HUES64 (cell line): Measurements from ENCODE around the gene BCAP31.
"Not testable (repeated sequence)": the region's sequence is repeated elsewhere in the genome, so short reads cannot be mapped to it uniquely, and the experiment has no call there.

Experiments
- H3K27ac ChIP-seq: 2 replicates; pipeline ENCODE4 v1.7.0; 2013; ENCODE audit warnings: low read depth, low read length, inconsistent platforms
- H3K27me3 ChIP-seq: 2 replicates; pipeline ENCODE4 v1.6.1; 2013; ENCODE audit warnings: mild to moderate bottlenecking, low read length; ENCODE audit not compliant: insufficient read depth
- H3K36me3 ChIP-seq: 2 replicates; pipeline ENCODE4 v1.6.1; 2013; ENCODE audit warnings: mild to moderate bottlenecking, low read length; ENCODE audit not compliant: insufficient read depth
- H3K4me1 ChIP-seq: 2 replicates; pipeline ENCODE4 v1.6.1; 2013; ENCODE audit warnings: mild to moderate bottlenecking, low read length, moderate library complexity; ENCODE audit not compliant: insufficient read depth
- H3K4me3 ChIP-seq: 2 replicates; pipeline ENCODE4 v1.5.1; 2013; ENCODE audit warnings: mild to moderate bottlenecking, low read length, moderate library complexity
- H3K9ac ChIP-seq: 2 replicates; pipeline ENCODE4 v1.6.1; 2013; ENCODE audit warnings: mild to moderate bottlenecking, low read depth, low read length
- H3K9me3 ChIP-seq: 2 replicates; pipeline ENCODE4 v1.6.1; 2013; ENCODE audit warnings: low read depth, low read length; ENCODE audit not compliant: insufficient read depth
- WGBS: fragments of 150-250, 120-280 bp; methylation state at CpG from one replicate; pipeline ENCODE4 v1.1.7; 2013; ENCODE audit warnings: missing lambda C conversion rate; 5-methylcytosine and 5-hydroxymethylcytosine counted together

Gene BCAP31

GRCh38 chrX:153704631-153705402 lies 19.4 kb downstream of the BCAP31 start:
- H3K27ac ChIP-seq, H3K4me3 ChIP-seq, H3K4me1 ChIP-seq, H3K9ac ChIP-seq, H3K9me3 ChIP-seq, H3K27me3 ChIP-seq: not testable (repeated sequence)
- 95% methylated on average over 10 of the region's 12 CpGs for WGBS
- peaks cover 33% of the 10 kb centered on the region for H3K36me3 ChIP-seq

DNA sequence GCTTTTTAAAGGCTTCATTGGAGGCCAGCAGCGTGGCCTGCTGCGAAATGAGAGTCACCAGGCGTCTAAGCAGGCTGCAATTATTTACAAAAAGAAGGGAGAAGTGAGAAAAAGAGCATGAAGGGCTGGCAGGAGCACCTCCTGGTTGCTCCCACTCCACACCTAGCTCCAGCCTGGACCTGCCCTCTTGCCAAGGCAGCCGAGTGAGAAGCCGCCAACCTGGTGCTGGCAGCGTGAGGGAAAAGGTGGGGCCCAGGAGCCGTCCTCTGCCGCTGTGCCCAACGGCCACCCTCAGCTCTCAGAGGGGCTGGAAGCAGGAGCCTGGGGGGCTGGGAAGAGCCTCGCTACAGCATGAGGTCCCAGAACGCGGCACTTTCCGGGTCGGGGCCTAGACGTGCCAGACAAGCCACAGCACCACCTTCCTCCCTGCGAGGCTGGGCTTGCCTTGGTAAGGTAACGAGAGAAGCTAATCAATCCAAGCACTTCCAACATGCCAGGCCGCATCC lies 20.1 kb downstream of the BCAP31 start:
- Histone ChIP-seq H3K9ac (no peak overlapping the region), H3K4me1 (no peaks in the 10 kb centered on the region), H3K36me3 (peaks cover 31% of the 10 kb centered on the region), H3K27ac (no peak overlapping the region), H3K4me3 (no peak overlapping the region), H3K27me3 (no peaks in the 10 kb centered on the region), H3K9me3 (no peaks in the 10 kb centered on the region)
- WGBS: 98% methylated on average over 17 of the region's 18 CpGs

GRCh38 chrX:153703036-153703370 lies 21.2 kb downstream of the BCAP31 start:
- Histone ChIP-seq H3K27me3 (no peaks in the 10 kb centered on the region), H3K27ac (no peak overlapping the region), H3K4me1 (no peaks in the 10 kb centered on the region), H3K36me3 (peaks cover 29% of the 10 kb centered on the region), H3K9ac (no peak overlapping the region), H3K4me3 (no peak overlapping the region), H3K9me3 (no peaks in the 10 kb centered on the region)
- 96% methylated on average over 16 of the region's 16 CpGs for WGBS

DNA sequence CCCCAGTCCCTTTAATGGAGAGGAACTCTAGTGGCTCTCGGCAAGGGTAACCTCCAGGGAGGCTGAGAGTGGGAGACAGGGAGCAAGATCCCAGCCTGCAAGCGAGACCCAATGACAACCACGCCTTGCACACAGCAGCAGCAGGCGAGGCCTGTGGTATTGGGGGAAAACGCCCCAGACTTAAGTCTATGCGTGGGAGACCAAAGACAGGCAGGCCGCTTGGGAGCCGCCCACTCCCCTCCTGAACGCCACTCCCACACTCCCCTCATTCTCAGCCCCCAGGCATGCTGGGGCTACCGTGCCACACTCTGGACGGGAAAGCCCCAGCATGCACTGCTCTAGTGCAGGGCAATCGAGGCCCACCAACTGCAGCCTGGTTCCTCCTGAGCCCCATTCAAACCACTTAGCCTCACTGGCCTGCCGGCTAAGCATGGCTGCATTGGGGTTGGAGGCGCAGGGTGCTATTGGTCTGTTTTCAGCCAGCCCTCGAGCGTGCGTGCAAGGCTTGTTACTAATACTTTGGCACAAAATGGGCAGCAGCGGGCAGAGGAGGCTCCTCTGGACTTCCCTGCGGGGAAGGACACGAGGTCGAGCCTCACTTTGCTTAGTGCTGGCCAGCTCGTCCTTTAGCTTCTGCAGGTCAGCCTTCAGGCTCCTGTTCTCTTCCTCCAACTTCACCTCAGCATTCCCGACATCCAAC lies 21.7 kb downstream of the BCAP31 start:
- Histone ChIP-seq H3K27me3 (no peaks in the 10 kb centered on the region), H3K27ac (no peak overlapping the region), H3K36me3 (peaks cover 28% of the 10 kb centered on the region), H3K4me3 (no peak overlapping the region), H3K4me1 (no peaks in the 10 kb centered on the region), H3K9me3 (no peaks in the 10 kb centered on the region), H3K9ac (no peak overlapping the region)
- WGBS: 95% methylated on average over 23 of the region's 23 CpGs

DNA sequence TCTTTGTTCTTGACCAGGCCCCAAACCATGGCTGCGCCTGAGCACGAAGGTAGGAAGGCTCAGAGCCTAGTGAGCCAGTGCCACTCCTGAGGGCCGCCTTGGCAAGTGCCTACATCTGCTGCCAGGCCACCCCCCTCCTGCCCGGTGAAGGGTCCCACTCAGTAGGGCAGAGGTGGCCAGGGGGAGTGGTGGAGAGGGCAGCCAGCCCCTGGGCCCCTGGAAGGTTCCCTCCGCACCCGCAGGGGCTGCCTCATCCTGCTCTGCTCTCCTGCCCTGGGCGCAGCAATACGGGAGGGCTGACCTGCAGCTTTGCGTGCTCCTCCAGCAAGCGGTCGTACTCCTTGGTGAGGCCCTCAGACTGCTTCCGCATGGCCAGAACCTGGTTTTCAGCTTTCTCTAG lies 22.5 kb downstream of the BCAP31 start:
- Histone ChIP-seq H3K27me3 (no peaks in the 10 kb centered on the region), H3K9me3 (no peaks in the 10 kb centered on the region), H3K27ac (no peak overlapping the region), H3K4me3 (no peak overlapping the region), H3K4me1 (no peaks in the 10 kb centered on the region), H3K36me3 (peaks cover 25% of the 10 kb centered on the region), H3K9ac (no peak overlapping the region)
- WGBS: 96% methylated on average over 12 of the region's 12 CpGs

- Histone ChIP-seq H3K9ac (no peak overlapping the region), H3K27ac (no peak overlapping the region), H3K9me3 (no peaks in the 10 kb centered on the region), H3K36me3 (peaks cover 27% of the 10 kb centered on the region), H3K4me1 (no peaks in the 10 kb centered on the region), H3K4me3 (no peak overlapping the region), H3K27me3 (no peaks in the 10 kb centered on the region)
- 98% methylated on average over 6 of the region's 6 CpGs for WGBS
These were observed 23.2 kb downstream of the BCAP31 start for GRCh38 chrX:153700967-153701366.

DNA sequence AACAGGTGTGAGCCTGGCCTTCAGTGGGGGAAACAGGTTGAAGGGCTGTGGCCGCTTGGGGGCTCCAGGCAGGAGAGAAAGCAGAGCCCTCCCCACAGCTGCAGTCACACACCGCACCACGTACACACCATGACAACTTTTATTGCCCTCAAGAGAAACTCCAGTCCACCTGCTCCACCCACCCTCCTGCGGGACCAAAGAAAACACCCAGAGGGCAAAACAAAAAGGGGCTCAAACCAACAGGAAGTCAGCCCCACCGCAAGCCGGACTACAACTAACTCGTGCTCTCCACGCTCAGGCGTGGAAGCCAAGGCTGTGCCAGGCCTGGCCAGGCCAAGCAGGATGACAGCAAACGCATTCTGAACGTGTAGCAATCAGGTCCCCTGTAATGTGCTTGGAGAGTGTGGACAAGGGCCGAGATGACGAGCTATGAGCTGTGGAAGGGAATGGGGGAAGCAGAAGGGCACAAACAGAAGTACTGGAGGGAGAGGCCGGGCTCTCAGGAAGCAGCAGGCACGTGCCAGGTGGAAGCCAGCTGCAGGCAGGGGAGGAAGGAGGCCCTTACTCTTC lies 23.7 kb downstream of the BCAP31 start:
- H3K9ac ChIP-seq: no peak overlapping the region
- H3K9me3 ChIP-seq: no peaks in the 10 kb centered on the region
- WGBS: 94% methylated on average over 12 of the region's 15 CpGs
- peaks cover 30% of the 10 kb centered on the region for H3K36me3 ChIP-seq
- no peak overlapping the region for H3K4me3 ChIP-seq
- no peaks in the 10 kb centered on the region for H3K4me1 ChIP-seq
- no peak overlapping the region for H3K27ac ChIP-seq
- no peaks in the 10 kb centered on the region for H3K27me3 ChIP-seq

- not testable (repeated sequence) for H3K9ac ChIP-seq, H3K27me3 ChIP-seq, H3K27ac ChIP-seq, H3K4me1 ChIP-seq, H3K9me3 ChIP-seq, H3K4me3 ChIP-seq
- peaks cover 30% of the 10 kb centered on the region for H3K36me3 ChIP-seq
- WGBS: 94% methylated on average over 18 of the region's 18 CpGs
These were observed 24.3 kb downstream of the BCAP31 start for GRCh38 chrX:153699784-153700371.

DNA sequence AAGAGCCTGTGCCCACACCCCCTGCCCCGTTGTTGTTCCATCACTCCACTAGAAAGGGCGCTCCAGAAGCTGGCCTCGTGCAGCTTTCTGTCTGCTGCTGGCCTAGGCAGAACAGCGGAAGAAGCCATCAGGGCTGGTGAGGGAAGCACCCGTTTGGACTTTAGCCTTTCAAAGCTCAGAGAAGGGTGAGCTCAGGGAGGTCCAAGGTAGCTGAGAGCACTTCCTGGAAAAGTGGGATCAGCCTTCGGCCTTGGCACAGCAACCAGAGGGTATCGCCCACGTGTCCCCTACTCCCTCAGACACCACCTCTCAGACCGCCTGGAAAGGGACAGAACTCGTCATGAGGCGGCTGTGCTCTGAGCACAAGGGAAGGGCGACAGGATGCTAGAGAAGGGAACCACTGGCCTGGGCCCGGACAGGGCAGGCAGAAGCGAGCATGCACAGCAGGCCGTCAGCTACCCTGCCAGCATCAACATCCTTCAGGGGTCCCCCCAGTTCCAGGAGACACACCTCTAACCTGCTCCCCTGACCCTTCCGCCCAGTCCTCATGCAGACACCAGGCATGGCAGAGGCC lies 24.9 kb downstream of the BCAP31 start:
- 91% methylated on average over 13 of the region's 16 CpGs for WGBS
- not testable (repeated sequence) for H3K27me3 ChIP-seq, H3K4me1 ChIP-seq, H3K27ac ChIP-seq, H3K9ac ChIP-seq, H3K9me3 ChIP-seq, H3K4me3 ChIP-seq
- H3K36me3 ChIP-seq: peaks cover 26% of the 10 kb centered on the region

DNA sequence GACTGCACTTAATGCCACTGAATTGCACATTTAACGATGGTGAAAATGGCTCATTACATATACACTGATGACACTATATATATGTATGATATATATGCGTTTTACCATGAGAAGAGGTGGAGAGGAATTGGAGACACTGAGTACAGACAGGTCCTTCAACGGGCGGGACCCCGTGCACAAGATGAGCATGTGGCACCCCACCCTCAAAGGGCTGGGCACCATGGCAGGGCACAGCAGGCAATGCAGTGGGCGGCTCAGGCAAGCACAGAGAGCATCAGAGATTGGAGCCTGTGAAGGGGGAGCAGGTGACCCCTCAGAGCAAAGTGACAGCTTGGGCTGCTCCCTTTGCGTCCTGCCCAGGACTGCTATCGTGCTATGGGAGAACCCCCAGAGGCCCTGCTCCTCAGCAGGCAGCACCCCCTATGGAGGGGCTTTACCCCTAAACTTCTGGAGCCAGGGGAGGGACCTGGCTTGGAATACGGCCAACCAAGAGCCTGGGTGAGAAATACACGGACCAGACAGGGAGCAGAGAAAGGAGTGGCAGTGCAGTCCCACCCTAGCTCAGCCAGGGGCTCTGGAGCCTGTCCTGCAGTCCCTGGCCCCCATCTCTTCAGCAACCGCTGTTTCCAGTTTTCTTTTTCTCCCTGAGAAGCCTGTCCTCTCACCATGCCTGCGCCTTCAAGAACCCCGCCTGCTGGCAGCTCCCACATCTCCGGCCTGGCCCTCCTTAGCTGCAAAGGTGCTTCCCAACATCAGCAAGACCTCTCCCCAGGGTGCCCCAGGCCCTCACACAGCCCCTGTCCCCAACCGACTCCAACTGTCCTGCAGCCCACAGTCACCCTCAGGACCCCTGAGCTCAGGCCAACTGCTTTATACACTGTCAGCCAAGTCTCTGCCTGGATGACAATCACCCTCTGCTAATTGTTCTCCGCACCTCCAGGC lies 26.0 kb downstream of the BCAP31 start:
- H3K27ac ChIP-seq: no peak overlapping the region
- 93% methylated on average over 13 of the region's 16 CpGs for WGBS
- H3K9me3 ChIP-seq: no peaks in the 10 kb centered on the region
- no peak overlapping the region for H3K4me3 ChIP-seq
- H3K27me3 ChIP-seq: no peaks in the 10 kb centered on the region
- H3K36me3 ChIP-seq: peaks cover 25% of the 10 kb centered on the region
- no peaks in the 10 kb centered on the region for H3K4me1 ChIP-seq
- no peak overlapping the region for H3K9ac ChIP-seq
